ENCODE results near the gene SUPT20H. TPM values are rescaled to one million over a fixed set of nuclear protein-coding genes. Genes with fewer than 3 reads are reported as not detected.
"Not testable (repeated sequence)": the region's sequence is repeated elsewhere in the genome, so short reads cannot be mapped to it uniquely, and the experiment has no call there.

Gene SUPT20H
- total RNA-seq, 1 donor from 2014 or later, result 86.0 TPM

- intact Hi-C loops (cut with micrococcal nuclease), result loop anchor here (10.0 kb wide), 1 partner anchor 1845 kb away; no protein-coding TSS in a partner anchor
Measured at GRCh38 chr13:37070145-37070695, 10.7 kb upstream of the SUPT20H start.

DNA sequence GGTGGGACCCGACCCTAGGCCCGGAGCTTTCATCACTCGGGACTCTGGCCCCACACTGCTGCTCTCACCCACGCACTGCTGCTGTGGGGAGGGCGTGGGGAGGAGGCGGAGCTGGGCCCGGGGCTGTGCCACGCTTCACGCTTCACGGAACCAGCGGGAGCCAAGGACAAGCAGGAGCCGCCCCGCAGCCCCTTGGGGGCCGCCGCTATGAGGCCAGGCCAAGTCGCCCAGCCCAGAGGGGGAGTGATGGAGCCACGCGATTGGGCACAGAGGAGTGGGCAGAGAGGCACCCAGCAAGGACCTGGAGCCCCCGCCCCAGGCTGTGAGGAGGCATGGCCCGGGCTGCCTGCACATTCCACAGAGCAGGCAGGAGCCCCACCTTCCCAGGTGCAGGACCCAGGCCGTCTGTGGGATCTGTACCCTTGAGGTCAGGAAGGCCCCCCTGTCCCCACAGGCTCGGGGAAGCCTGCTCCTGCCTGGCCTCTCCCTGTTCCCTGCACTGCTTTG, 10.2 kb upstream of the SUPT20H start:
- intact Hi-C loops (cut with micrococcal nuclease), result loop anchor here (1.0 to 10.0 kb wide), 4 partner anchors 211 to 1845 kb away; no protein-coding TSS in a partner anchor

DNA sequence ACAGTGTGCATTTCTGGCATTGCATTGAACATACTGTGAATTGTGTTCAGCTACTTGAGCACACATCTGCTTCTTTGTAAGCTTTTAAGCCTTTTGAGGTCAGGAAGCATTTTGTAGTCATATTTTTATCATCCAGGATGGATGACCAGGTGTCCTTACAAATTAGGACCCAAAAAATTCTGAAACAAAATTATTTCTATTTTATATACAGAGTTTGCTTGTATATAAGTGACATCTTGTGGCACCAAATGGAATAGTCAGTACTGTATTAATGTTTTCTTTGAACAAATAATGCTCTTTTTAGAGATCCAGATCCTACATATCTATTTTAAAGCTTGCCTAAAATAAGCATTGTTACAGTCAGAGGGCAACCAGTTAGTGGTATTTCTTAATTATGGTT, 9.5 kb upstream of the SUPT20H start:
- intact Hi-C loops (cut with micrococcal nuclease), result loop anchor here (1.0 to 5.0 kb wide), 3 partner anchors 211 to 787 kb away; no protein-coding TSS in a partner anchor

DNA sequence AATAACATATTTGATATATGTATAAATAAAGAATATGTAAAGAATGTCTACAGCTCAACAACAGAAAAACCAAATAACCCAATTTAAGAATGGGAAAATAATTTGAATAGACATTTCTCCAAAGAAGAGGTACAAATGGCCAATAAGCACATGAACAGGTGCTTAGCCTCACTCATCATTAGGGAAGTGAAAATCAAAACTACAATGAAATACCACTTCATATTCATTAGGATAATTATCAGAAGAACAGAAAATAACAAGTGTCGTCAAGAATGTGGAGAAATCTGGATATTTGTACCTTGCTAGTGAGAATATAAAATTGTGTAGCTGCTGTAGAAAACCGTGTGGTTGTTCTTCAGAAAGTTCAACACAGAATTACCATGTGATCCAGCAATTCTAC, 8.4 kb upstream of the SUPT20H start:
- intact Hi-C loops (cut with micrococcal nuclease), result loop anchor here (5.0 kb wide), 1 partner anchor 786 kb away; no protein-coding TSS in a partner anchor

DNA sequence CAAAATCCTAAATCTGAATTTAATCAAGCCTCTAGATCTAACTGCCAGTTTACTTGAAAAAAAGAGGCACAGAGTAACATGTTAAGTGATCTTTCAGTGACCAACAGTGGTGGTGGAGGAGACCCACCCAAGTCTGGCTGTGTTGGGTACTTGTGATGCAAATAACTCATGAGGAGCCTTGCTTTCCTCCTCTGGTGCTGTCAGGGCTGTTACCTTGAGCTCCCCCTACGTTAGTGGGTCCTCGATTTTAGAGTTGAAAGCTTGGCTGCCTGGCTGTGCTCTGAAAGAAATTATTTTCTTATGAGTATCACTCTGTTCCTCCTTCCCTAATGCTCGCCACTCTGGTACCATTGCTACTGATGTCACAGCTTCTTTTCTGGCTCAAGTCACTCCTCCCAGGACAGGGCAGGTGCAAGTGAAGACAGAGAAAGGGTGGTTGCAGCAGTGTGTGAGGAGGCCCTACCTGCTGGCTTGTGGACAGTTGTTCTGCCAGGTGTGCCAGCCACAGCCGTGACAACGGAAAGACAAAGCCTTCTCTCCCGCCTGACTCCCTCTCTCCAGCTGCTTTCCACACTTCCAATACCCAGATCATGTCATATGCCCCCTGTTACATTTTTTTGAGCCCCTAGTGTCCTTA, 6.5 kb upstream of the SUPT20H start:
- intact Hi-C loops (cut with micrococcal nuclease), result loop anchor here (5.0 kb wide), 1 partner anchor 784 kb away; no protein-coding TSS in a partner anchor

- intact Hi-C loops (cut with micrococcal nuclease), result loop anchor here (1.0 to 5.0 kb wide), 7 partner anchors 17 to 1978 kb away; partner anchors contain the start of genes ALG5, CCNA1, NHLRC3 and PROSER1
Measured at GRCh38 chr13:37059848-37060192, 332 bp upstream of the SUPT20H start.

DNA sequence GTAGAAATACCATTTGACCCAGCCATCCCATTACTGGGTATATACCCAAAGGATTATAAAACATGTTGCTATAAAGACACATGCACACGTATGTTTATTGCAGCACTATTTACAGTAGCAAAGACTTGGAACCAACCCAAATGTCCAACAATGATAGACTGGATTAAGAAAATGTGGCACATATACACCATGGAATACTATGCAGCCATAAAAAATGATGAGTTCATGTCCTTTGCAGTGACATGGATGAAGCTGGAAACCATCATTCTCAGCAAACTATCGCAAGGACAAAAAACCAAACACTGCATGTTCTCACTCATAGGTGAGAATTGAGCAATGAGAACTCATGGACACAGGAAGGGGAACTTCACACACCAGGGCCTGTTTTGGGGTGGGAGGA, 3.3 kb downstream of the SUPT20H start:
- intact Hi-C loops (cut with micrococcal nuclease), result loop anchor here (5.0 kb wide), 1 partner anchor 624 kb away; the partner anchor contains the start of gene CCNA1

DNA sequence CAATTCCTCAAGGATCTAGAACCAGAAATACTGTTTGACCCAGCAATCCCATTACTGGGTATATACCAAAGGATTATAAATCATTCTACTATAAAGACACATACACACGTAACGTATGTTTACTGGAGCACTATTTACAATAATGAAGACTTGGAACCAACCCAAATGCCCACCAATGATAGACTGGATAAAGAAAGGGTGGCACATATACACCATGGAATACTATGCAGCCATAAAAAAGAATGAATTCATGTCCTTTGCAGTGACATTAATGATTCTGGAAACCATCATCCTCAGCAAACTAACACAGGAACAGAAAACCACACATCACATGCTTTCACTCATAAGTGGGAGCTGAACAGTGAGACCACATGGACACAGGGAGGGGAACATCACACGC, 6.4 kb downstream of the SUPT20H start:
- intact Hi-C loops (cut with micrococcal nuclease), result not testable (repeated sequence)

DNA sequence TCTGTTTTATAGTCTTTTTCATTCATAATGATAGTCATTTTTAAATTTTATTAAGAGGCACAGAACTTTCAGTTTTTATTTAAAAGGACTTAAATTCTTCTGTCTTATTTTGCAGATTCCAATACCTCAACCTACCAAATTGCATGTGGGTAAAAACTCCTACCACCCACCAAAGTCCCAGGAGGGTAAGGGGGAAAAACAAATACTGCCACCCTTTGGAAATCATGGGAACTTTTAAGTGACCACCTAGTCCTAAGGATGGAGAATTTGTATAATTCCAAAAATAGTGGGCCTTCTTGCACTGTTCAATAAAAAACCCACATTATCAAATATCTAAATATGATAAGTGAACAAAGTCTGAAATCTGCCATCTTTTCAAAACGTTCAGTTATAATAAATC, 9.7 kb downstream of the SUPT20H start:
- intact Hi-C loops (cut with micrococcal nuclease), result no loop called here

DNA sequence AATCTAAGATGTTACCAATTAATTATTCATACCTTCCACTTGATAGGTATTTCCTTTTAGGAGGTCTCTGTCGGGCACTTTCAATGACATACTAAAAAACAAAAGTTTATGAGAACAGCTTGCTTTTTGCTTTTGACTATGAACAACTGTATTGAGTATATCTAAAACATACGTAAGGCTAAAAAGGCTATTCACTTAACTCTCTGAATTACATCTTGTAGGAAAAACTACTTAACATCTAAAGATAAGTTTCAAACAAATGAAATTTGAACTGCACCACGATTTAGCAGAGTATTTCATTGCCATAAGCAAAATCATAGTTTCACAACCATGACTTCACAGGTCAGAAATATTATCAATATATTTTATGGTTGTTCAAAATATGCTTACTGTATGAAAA, 11.6 kb downstream of the SUPT20H start:
- intact Hi-C loops (cut with micrococcal nuclease), result no loop called here

GRCh38 chr13:37047032-37047431, 12.5 kb downstream of the SUPT20H start:
- intact Hi-C loops (cut with micrococcal nuclease), result no loop called here

- intact Hi-C loops (cut with micrococcal nuclease), result no loop called here
Measured at GRCh38 chr13:37046062-37046461, 13.4 kb downstream of the SUPT20H start.

DNA sequence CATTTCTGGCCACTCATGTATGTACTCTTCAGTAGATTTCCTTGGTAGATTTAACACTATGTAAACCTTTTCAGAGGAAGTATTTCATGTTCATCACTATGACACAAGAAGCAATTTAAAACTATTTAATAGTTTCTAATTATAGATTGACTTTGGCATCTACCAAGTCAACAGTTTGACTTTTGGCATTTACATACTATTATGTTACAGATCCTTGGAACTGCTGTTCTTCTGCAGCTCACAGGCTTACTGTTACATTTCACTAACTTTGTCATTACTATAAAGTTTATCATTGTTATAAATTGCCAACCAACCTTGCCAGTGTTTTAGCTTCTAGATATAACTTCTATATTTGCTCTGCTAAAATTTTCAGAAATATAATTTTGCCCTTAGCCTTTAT, 18.7 kb downstream of the SUPT20H start:
- intact Hi-C loops (cut with micrococcal nuclease), result no loop called here

GRCh38 chr13:37039896-37040295, 19.6 kb downstream of the SUPT20H start:
- intact Hi-C loops (cut with micrococcal nuclease), result no loop called here

- intact Hi-C loops (cut with micrococcal nuclease), result no loop called here
Measured at GRCh38 chr13:37037241-37037640, 22.2 kb downstream of the SUPT20H start.

GRCh38 chr13:37029617-37030016, 29.9 kb downstream of the SUPT20H start:
- intact Hi-C loops (cut with micrococcal nuclease), result no loop called here

DNA sequence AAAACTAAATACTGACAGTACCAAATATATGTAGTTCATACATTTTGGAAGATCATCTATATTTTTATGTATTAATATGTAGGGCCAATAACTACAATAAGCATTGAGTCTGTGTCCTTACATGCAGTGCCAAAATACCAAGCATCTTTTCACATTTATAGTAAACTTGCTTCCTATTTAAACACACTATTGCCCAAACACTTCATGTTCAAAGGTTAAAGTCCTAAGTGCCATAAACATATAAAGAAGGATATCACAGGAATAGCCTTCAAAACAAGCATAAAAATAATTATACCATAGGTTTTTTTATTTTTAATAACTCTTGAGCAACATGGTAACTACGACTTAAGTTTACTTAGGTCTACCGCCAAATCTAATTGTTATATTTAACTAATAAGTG, 31.8 kb downstream of the SUPT20H start:
- intact Hi-C loops (cut with micrococcal nuclease), result no loop called here

DNA sequence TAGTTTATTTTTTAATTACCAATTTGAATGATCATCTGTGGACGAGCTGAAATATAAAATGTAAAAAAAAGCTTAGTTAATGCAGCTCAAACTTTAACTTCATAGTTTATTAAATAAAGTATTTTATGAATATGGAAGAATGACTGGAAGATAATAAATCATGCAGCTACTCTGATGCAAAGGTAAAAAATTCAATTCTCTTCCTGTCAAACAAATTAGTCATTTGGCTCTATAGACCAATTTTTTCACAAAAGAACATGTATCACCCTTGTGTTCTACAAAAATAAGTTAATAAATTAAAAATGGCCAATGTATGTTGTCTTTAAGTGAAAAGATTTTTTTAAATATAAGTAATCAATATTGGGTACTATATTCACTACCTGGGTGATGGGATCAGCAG, 32.7 kb downstream of the SUPT20H start:
- intact Hi-C loops (cut with micrococcal nuclease), result no loop called here

GRCh38 chr13:37023871-37024270, 35.6 kb downstream of the SUPT20H start:
- intact Hi-C loops (cut with micrococcal nuclease), result loop anchor here (2.0 kb wide), 1 partner anchor 17 kb away; no protein-coding TSS in a partner anchor

GRCh38 chr13:37014609-37015008, 44.9 kb downstream of the SUPT20H start:
- intact Hi-C loops (cut with micrococcal nuclease), result no loop called here

DNA sequence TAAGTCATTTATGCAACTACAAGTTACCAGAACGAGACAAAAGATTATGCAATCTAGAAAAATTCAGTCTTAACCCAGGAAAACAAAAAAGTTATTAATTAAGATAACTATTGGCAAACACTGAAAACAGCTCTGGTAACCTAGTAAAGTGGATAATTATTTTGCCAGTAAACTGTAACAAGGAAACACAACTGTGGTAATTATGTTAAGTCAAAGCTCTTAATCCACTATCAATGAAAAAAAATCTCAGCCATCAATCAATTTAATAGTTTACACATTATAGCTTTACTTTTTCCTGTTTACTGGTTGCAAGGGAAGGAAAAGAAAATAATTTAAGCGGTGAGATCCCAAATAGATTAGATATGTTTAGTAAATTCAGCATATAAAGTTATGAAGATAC, 47.7 kb downstream of the SUPT20H start:
- intact Hi-C loops (cut with micrococcal nuclease), result no loop called here

DNA sequence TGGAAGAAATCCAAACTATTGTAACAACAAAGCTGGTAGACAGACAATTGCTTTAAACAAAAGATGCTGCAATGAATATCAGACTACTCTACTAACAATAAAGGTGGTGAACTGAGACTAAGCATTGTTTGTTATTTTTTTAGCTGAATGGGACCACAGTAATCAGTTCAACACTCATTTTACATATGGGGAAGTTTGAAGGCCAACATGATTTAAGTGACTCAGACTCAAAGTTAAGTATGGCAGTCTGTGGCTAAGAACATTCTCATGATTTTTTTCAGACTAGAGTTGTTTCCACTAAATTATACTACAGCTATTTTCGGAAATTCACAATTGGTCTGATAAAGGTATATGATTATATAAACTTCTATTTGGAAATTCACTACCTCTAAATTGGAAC, 48.5 kb downstream of the SUPT20H start:
- intact Hi-C loops (cut with micrococcal nuclease), result no loop called here

GRCh38 chr13:37010424-37010823, 49.1 kb downstream of the SUPT20H start:
- intact Hi-C loops (cut with micrococcal nuclease), result no loop called here
